ENCODE data around the gene PKN1.

Gene PKN1

DNA sequence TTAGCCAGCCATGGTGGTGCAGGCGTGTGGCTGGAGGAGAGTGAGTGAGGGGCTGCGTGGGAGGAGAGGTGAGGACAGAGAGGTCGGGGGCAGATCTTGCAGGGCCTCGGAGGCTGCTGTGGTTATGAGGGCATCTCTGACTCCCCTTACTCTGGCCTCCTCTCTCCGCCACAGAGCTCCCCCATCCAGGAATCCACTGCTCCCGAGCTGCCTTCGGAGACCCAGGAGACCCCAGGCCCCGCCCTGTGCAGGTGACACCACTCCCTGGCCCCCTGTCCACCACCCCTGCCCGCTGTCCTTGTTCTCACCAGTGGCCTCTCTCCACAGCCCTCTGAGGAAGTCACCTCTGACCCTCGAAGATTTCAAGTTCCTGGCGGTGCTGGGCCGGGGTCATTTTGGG is 34.3 kb downstream of the PKN1 start:
- no peak for DNase-seq (ENCODE audit: low spot score)

- DNase-seq (ENCODE audit: low spot score), result peak; percentile 48
These were observed 34.7 kb downstream of the PKN1 start for GRCh38 chr19:14467816-14468215.

GRCh38 chr19:14470031-14470876 is 37.1 kb downstream of the PKN1 start:
- no peak for DNase-seq (ENCODE audit: low spot score)

DNA sequence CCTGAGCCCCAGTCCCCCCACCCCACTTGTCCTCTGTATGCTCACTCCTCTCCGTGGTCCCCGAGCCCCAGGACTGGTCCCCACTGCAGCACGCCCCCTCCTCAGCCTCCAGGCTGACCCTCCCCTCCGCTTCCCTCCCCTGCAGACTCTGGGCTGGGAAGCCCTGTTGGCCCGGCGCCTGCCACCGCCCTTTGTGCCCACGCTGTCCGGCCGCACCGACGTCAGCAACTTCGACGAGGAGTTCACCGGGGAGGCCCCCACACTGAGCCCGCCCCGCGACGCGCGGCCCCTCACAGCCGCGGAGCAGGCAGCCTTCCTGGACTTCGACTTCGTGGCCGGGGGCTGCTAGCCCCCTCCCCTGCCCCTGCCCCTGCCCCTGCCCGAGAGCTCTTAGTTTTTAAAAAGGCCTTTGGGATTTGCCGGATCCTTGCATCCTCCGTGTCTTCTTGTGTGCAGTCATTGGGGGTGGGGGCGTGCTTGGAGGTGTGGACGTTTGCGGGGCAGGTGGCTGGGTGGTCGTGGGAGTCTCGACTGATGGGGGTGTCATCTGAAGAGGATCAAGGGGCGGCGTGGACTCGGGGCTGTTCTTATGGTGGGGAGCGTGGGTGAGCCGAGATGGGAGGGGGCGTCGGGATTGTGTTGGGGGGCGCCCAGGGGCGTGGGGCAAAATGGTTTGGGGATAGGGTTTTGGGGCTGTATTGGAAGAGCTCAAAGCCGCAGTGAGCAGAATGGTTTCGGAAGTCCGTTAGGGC is 38.5 kb downstream of the PKN1 start:
- DNase-seq (ENCODE audit: low spot score), result no peak

DNA sequence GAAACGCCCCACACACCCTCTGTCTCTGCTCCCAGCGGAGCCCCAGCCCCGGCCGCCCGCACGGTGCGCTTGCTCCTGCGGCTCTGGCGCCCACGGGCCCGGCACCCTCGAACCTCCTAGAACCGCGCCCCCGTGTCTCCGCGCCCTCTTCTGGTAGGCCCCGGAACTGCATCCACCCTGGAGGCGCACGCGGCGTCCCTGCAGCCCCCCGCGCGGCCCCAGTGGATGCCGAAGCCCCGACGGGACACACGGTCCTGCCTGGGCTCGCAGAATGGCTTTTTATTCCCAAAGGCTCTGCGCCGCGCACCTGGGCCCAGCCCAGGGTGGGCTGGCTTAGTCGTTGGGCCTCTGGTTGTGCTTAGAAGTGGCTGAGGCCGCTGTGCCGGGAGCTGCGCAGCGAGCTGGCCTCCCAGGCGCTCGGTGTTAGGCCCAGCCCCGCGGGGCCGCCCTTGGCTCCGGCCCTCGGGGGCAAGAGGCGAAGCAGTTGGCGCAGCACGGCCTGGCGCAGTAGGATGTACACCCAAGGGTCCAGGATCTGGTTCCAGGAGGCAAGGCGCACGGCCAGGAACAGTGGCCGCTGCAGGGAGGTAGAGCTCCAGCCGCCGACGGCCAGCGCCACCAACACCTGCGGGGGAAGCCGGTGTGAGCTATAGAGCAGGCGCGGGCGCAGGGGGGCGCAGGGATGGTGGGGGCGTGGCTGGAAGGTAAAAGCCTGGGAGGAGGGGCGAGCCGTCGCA is 39.3 kb downstream of the PKN1 start:
- peak; percentile 49 for DNase-seq (ENCODE audit: low spot score)

DNA sequence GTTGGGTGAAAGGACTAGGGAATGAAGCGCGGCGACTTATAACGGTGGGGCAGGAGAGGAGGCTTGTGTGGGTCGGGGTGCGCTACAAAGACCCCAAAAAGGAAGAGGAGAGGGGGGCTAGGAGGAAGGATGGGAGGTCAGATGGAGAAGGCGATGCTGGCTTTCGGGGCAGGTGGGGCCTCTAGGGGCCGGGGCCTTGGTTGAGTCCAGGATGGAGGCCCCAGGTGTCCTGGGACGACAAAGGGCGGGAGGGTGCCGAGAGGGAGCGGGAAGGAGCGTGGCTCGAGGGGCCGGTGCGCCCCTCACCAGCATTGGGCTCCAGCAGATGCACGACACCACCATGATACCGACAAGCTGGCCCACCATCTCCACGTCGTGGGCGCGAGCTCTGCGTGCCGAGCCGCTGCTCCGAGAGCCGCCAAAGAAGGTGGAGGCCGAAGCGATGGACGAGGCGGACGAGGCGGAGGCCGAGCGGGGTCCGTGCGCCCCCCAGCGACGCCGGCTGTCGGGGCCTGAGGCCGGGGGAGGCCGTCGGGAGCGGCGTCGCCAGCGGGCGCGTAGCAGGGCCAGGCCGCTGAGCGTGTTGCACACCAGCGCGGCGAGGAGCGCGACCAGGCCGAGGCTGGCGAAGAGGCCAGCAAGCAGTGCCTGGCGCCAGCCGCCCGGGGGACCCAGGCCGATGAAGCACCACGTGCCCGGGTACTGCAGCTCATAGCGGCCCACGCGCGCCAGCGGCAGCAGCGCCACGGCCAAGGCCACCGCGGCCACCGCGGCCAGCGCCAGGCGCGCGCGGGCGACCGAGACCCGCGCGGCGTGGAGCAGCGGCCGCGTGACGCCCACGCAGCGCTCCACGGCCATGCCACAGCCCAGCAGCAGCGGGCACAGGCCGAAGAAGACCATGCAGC is 40.2 kb downstream of the PKN1 start:
- DNase-seq (ENCODE audit: low spot score), result no peak

DNA sequence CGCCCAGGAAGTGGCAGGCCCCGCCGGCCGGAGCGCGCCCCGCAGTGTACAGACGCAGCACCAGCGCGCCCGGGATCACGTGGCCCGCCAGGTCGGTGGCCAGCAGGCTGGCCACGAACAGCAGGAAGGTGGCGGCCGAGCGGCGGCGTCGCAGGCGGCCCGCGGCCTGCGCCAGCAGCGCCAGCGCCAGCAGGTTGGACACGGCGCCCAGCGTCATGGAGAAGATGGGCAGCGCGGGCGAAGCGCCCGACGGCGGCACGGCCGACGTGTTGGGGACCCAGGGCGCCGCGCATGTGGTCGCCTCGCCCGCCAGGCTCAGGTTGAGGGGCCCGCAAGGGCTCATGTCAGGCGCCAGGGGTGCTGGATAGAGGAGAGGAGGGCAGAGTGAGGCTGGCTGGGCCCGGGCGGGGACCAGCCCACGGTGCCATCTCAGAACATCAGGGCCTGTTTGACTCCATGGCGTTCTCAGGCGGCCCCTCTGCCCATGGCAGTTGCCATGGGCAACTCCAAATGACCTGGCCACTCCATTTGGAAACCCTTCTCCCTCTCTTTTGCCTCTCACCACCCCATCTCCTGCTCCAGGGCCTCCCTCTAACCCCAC is 41.0 kb downstream of the PKN1 start:
- DNase-seq (ENCODE audit: low spot score), result no peak

DNA sequence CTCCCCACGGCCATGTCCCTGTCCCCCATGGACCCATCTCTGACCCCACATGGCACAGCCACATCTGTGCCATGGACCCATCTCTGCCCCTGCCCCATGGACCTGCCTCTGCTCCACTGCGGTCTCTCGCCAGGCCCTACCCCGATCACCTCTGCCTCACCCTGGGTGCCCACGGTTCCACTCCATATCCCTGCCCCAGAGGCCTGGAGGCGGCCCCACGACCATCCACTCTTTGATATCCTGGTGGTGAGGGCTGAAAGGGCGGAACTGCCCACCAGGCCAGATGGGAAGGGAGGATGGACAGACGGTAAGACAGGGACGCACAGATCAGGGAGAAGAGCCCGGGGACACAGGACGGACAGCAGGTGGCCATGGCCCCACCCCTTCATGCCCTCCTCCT is 41.7 kb downstream of the PKN1 start:
- DNase-seq (ENCODE audit: low spot score), result no peak

- no peak for DNase-seq (ENCODE audit: low spot score)
These were observed 42.4 kb downstream of the PKN1 start, which contains the start of gene PTGER1 for GRCh38 chr19:14475251-14476073. PTGER1 (minus strand) TSS chr19:14475354; CDS start chr19:14474320, 1,034 bp downstream.

GRCh38 chr19:14476327-14476672 is 43.2 kb downstream of the PKN1 start:
- DNase-seq (ENCODE audit: low spot score), result no peak

- DNase-seq (ENCODE audit: low spot score), result peak; percentile 66
These were observed 43.7 kb downstream of the PKN1 start for GRCh38 chr19:14476673-14477401.

- no peak for DNase-seq (ENCODE audit: low spot score)
These were observed 44.5 kb downstream of the PKN1 start for GRCh38 chr19:14477418-14478112.

- no peak for DNase-seq (ENCODE audit: low spot score)
These were observed 45.0 kb downstream of the PKN1 start for GRCh38 chr19:14478113-14478545.

DNA sequence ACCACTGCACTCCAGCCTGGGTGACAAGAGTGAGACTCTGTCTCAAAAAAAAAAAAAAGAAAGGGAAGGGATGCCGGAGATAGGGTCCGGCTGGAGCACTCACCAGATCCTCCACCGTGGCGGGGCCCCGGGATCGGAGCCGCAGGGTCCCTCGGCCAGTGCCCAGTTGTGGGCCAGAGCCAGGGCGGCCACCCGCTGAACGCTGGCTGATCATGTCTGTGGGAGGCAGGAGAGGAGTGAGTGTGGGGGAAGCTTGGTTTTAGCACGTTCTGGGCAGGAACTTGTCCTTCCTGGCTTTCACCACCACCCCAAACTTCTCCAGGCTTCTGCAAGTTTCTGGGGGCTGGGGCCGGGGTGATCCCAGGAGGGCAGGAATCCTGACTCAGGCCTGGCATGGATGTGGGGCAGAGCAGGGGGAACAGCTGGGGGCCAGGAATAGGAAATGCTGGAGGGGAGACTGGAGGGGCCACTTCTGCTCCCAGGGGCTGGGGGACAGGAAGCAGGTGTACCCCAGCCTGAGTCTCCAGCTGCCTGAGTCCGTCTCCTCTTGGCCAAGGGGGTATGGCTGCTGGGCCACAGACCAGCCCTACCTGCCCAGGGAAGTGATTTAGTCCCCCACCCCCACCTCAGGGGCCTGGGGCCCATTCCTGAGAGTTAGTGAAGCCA is 46.3 kb downstream of the PKN1 start:
- no peak for DNase-seq (ENCODE audit: low spot score)

- peak; percentile 62 for DNase-seq (ENCODE audit: low spot score)
These were observed 47.0 kb downstream of the PKN1 start for GRCh38 chr19:14479975-14480699.

- no peak for DNase-seq (ENCODE audit: low spot score)
These were observed 47.6 kb downstream of the PKN1 start for GRCh38 chr19:14480700-14481079.

DNA sequence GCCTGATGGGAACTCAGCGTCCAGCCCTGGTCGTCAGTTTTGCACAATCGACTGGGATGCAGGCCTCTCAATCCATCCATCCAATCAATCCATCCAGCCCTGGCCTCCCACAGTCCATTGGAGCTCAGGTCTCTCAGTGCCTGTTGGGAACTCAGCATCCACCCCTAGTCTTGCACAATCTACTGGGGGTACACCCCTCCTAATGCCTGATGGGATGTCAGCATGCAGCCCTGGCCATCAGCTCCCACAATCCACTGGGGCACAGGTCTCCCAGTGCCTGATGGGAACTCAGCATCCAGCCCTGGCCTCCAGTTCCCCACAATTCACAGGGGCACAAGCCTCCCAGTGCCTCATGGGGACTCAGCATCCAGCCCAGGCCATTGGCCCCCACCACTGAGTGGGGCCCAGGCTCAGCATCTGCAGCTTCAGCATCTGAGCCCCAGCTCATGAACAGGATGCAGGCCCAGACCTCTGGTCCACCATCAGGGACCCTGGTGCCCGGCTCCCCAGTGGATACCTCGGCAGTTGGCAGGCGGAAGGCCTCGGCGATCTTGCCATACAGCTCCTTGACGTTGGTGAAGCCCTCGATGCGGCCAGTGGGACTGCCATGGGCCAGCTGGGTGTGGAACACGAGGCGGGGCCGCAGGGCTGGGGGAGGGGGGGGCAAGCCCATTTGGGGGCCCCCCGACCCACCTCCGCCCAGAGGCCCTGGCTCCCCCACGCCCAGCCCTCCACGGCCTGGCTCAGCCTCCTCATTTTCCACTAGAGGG is 49.3 kb downstream of the PKN1 start:
- DNase-seq (ENCODE audit: low spot score), result no peak
